H1 (cell line): ENCODE data around the gene P2RX2.

Experiments
- CREB1 ChIP-seq: IDR thresholded peaks from 2 replicates; pipeline ENCODE4 v1.6.1; 2012; ENCODE audit warnings: inconsistent platforms
- GTF2F1 ChIP-seq: IDR thresholded peaks from 2 replicates; pipeline ENCODE4 v1.6.1; 2012; ENCODE audit warnings: low read depth, low read length, improper control_type of control experiment, borderline replicate concordance
- SUZ12 ChIP-seq: fragments of 200-600 bp; sonication (generic); IDR thresholded peaks from 2 replicates; pipeline ENCODE4 v1.6.1; 2012; ENCODE audit warnings: mild to moderate bottlenecking, inconsistent platforms, low read length, moderate library complexity, mixed read lengths
- YY1 ChIP-seq: IDR thresholded peaks from 2 replicates; pipeline ENCODE4 v1.6.1; 2011; ENCODE audit warnings: low read depth, mild to moderate bottlenecking, low read length
- TF ChIP-seq, protein P1 (sequence below), 3 experiments: IDR thresholded peaks; 1 replicate in 2 of 3; 2 replicates in 1 of 3; pipeline versions ENCODE4 v1.5.1 to v1.6.1; 2011; ENCODE audit warnings: low read length in 3 of 3, mild to moderate bottlenecking in 3 of 3, inconsistent platforms in 2 of 3, low read depth in 1 of 3, moderate library complexity in 1 of 3; ENCODE audit not compliant: insufficient read depth in 1 of 3; ENCODE audit errors: control extremely low read depth in 1 of 3

DNA sequence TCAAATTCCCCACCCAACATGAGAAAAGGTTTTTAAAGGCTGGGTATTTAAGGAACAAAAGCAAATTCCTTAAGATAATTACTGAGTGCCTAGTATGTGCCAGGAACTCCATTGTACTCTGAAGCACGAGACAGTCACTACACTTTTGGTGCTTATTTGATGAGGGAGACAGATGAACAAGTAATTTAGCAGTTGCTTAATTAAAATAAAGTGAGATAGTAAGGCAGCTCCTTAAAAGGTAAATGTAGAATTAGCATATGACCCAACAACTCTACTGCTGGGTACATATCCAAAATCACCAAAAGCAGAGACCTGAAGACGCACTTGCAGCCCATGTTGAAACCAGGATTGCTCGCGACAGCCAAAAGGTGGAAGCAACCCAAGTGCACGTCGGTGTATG is 47.2 kb downstream of the P2RX2 start:
- no peak for TF ChIP-seq CREB1
- TF ChIP-seq YY1, result no peak
- TF ChIP-seq, protein P1, sequence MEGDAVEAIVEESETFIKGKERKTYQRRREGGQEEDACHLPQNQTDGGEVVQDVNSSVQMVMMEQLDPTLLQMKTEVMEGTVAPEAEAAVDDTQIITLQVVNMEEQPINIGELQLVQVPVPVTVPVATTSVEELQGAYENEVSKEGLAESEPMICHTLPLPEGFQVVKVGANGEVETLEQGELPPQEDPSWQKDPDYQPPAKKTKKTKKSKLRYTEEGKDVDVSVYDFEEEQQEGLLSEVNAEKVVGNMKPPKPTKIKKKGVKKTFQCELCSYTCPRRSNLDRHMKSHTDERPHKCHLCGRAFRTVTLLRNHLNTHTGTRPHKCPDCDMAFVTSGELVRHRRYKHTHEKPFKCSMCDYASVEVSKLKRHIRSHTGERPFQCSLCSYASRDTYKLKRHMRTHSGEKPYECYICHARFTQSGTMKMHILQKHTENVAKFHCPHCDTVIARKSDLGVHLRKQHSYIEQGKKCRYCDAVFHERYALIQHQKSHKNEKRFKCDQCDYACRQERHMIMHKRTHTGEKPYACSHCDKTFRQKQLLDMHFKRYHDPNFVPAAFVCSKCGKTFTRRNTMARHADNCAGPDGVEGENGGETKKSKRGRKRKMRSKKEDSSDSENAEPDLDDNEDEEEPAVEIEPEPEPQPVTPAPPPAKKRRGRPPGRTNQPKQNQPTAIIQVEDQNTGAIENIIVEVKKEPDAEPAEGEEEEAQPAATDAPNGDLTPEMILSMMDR (IDR thresholded peaks at IDR 0.05; ENCODE audit: control extremely low read depth in 1 of 3, insufficient read depth in 1 of 3, low read depth in 1 of 3, low read length in 3 of 3), result no peak
- no peak for TF ChIP-seq GTF2F1
- TF ChIP-seq SUZ12, result no peak
